Activated CD8-positive, alpha-beta memory T cell treated with anti-CD3 and anti-CD28 coated beads, Interleukin-2, amount 10 ng/mL, durations not matched to agents 7 days and 5 days (primary cell): ENCODE measurements around the gene DNPEP. TPM values are rescaled to one million over a fixed set of nuclear protein-coding genes. Genes with fewer than 3 reads are reported as not detected.

Experiments
- ATAC-seq: fragments of 150-1000 bp; cut with Tn5 transposase; one replicate; pipeline ENCODE4 v1.10.0; 2021; ENCODE audit warnings: moderate library complexity
- CTCF ChIA-PET: fragments of 350-600 bp; sonication (Branson Sonifier 250); formaldehyde crosslinking; loops from one replicate; lab custom pipeline; 2021; ENCODE audit warnings: antibody characterized with exemption; lab: Charles Lee
- DNase-seq: peaks from one replicate; pipeline ENCODE4 v3.0.0-alpha.2; 2020
- H3K27ac Mint-ChIP-seq: one replicate; pipeline ENCODE4 v1.8.0; 2021; ENCODE audit warnings: mild to moderate bottlenecking, mixed read lengths
- H3K27me3 Mint-ChIP-seq: one replicate; pipeline ENCODE4 v1.8.0; 2021; ENCODE audit warnings: mixed read lengths
- H3K36me3 Mint-ChIP-seq: one replicate; pipeline ENCODE4 v1.8.0; 2021; ENCODE audit warnings: mild to moderate bottlenecking, mixed read lengths
- H3K4me1 Mint-ChIP-seq: one replicate; pipeline ENCODE4 v1.8.0; 2021; ENCODE audit warnings: mixed read lengths
- H3K4me3 Mint-ChIP-seq: one replicate; pipeline ENCODE4 v1.8.0; 2021; ENCODE audit warnings: mild to moderate bottlenecking, moderate library complexity, mixed read lengths
- H3K9me3 Mint-ChIP-seq: one replicate; pipeline ENCODE4 v1.8.0; 2022; ENCODE audit warnings: low read depth, mixed read lengths
- total RNA-seq, 2 experiments: library from RNA; stranded (reverse); gene quantifications; one replicate each; pipeline ENCODE4 v1.2.3, GENCODE V29; 2021

Gene DNPEP
- total RNA-seq, 2 experiments from 2014 or later: 60.3 to 64.8 TPM

- peaks cover 2% of the 10 kb centered on the region for H3K9me3 Mint-ChIP-seq
- no peak overlapping the region for H3K27ac Mint-ChIP-seq
- ATAC-seq: no peak
- no peak overlapping the region for H3K4me3 Mint-ChIP-seq
- H3K4me1 Mint-ChIP-seq: no peaks in the 10 kb centered on the region
- DNase-seq: no peak
- no peaks in the 10 kb centered on the region for H3K36me3 Mint-ChIP-seq
- CTCF ChIA-PET: no interaction called here
- peaks cover 68% of the 10 kb centered on the region for H3K27me3 Mint-ChIP-seq
Observed at GRCh38 chr2:219327719-219328118, 60.0 kb downstream of the DNPEP start.

GRCh38 chr2:219325657-219326315 is 61.9 kb downstream of the DNPEP start:
- Mint-ChIP-seq H3K27ac (no peak overlapping the region), H3K4me1 (peaks cover 2% of the 10 kb centered on the region), H3K36me3 (no peaks in the 10 kb centered on the region), H3K4me3 (no peak overlapping the region), H3K27me3 (peaks cover 63% of the 10 kb centered on the region), H3K9me3 (no peaks in the 10 kb centered on the region)
- DNase-seq: no peak
- CTCF ChIA-PET: interaction anchor here (1.1 kb wide), 1 partner anchor 10 kb away, joined by 3 read pairs; no protein-coding TSS in a partner anchor
- no peak for ATAC-seq

DNA sequence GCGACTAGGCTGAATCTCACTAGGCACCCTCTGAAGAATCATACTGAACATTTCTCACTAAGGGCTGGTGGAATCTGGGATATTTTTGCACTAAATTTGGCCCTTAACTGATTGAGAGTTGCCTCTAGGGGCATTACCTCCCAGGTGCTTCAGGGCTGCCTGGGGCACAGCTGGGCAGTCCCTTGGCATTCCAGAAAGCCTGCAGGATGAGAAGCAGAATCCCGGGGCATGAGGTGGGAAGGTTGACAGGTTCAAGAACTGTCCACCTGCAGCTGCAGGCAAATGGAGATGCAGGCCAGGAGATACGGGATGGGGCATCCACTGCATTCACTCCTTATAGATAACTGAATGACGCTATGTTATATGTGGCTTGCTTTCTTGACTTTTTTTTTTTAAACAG is 62.6 kb downstream of the DNPEP start:
- Mint-ChIP-seq H3K4me1 (peaks cover 3% of the 10 kb centered on the region), H3K9me3 (no peaks in the 10 kb centered on the region), H3K27ac (no peak overlapping the region), H3K36me3 (no peaks in the 10 kb centered on the region), H3K4me3 (no peak overlapping the region), H3K27me3 (peaks cover 56% of the 10 kb centered on the region)
- DNase-seq (no peak), ATAC-seq (no peak)
- CTCF ChIA-PET: no interaction called here

DNA sequence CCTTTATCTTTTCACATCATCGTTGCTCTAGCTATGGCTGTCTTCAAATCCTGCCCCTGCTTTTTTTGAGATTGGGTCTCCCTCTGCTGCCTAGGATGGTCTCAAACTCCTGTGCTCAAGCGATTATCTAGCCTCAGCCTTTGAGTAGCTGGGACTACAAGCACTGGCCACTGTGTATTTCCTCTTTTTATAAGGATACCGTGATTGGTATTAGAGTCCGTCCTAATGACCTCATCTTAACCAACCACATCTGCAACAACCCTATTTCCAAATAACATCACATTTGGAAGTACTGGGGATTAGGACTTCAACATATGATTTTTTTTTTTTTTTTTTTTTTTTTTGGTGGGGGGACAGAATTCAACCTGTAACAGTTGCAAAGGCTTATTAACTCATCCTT is 64.3 kb downstream of the DNPEP start:
- ATAC-seq (no peak), DNase-seq (no peak)
- Mint-ChIP-seq H3K27ac (no peak overlapping the region), H3K27me3 (peaks cover 45% of the 10 kb centered on the region), H3K4me1 (peaks cover 3% of the 10 kb centered on the region), H3K9me3 (no peaks in the 10 kb centered on the region), H3K4me3 (no peak overlapping the region), H3K36me3 (no peaks in the 10 kb centered on the region)
- CTCF ChIA-PET: no interaction called here

Other genes with a start within 250 kb of the DNPEP start
- 10 to 100 TPM; 14.4 to 19.4 TPM for gene NHEJ1, start 227.1 kb downstream of the DNPEP start, total RNA-seq
- gene SLC23A3, start 217.9 kb downstream of the DNPEP start, total RNA-seq: 1 to 10 TPM; 2.6 to 3.2 TPM
- 10 to 100 TPM; 66.9 to 72.0 TPM for gene CNPPD1, start 211.0 kb downstream of the DNPEP start, total RNA-seq
- 100 to 1,000 TPM in 1 of 2 experiments, 10 to 100 TPM in 1; 95.8 to 110 TPM for gene RETREG2, start 209.6 kb downstream of the DNPEP start, total RNA-seq
- gene ZFAND2B, start 181.1 kb downstream of the DNPEP start, total RNA-seq: 10 to 100 TPM; 60.2 to 60.6 TPM
- 10 to 100 TPM; 12.6 to 15.2 TPM for gene ABCB6, start 169.0 kb downstream of the DNPEP start, total RNA-seq
- gene ATG9A, start 158.3 kb downstream of the DNPEP start, total RNA-seq: 10 to 100 TPM; 56.6 to 60.7 TPM
- gene ANKZF1, start 158.1 kb downstream of the DNPEP start, total RNA-seq: 100 to 1,000 TPM in 1 of 2 experiments, 10 to 100 TPM in 1; 89.4 to 105 TPM
- 1 to 10 TPM; 4.3 to 4.9 TPM for gene GLB1L, start 142.5 kb downstream of the DNPEP start, total RNA-seq
- gene STK16, start 142.4 kb downstream of the DNPEP start, total RNA-seq: 10 to 100 TPM; 37.3 to 41.7 TPM
- gene TUBA4B, start 134.7 kb downstream of the DNPEP start, total RNA-seq: not detected
- 100 to 1,000 TPM; 244 to 337 TPM for gene TUBA4A, start 134.0 kb downstream of the DNPEP start, total RNA-seq
- 10 to 100 TPM; 48.2 to 49.0 TPM for gene DNAJB2, start 108.5 kb downstream of the DNPEP start, total RNA-seq
- gene PTPRN, start 78.5 kb downstream of the DNPEP start, total RNA-seq: under 1 TPM in 1 of 2 experiments, not detected in 1; 0.28 TPM
- gene RESP18, start 55.2 kb downstream of the DNPEP start, total RNA-seq: not detected
- not detected for gene DES, start 30.5 kb upstream of the DNPEP start, total RNA-seq
- 1 to 10 TPM in 1 of 2 experiments, under 1 TPM in 1; 0.52 to 1.3 TPM for gene SPEG, start 46.9 kb upstream of the DNPEP start, total RNA-seq
- 10 to 100 TPM; 36.5 to 42.6 TPM for gene GMPPA, start 111.0 kb upstream of the DNPEP start, total RNA-seq
- under 1 TPM in 1 of 2 experiments, not detected in 1; 0.09 TPM for gene ASIC4, start 126.6 kb upstream of the DNPEP start, total RNA-seq
- gene CHPF, start 155.9 kb upstream of the DNPEP start, total RNA-seq: 10 to 100 TPM; 14.2 to 24.4 TPM
- 1 to 10 TPM; 1.8 to 2.8 TPM for gene TMEM198, start 156.1 kb upstream of the DNPEP start, total RNA-seq
- gene OBSL1, start 183.6 kb upstream of the DNPEP start, total RNA-seq: under 1 TPM in 1 of 2 experiments, not detected in 1; 0.16 TPM
- gene INHA, start 184.4 kb upstream of the DNPEP start, total RNA-seq: not detected
- gene STK11IP, start 209.9 kb upstream of the DNPEP start, total RNA-seq: 10 to 100 TPM; 27.7 to 30.8 TPM
- gene SLC4A3, start 239.7 kb upstream of the DNPEP start, total RNA-seq: not detected